HepG2 (cell line): ENCODE measurements around the gene PRR12. TPM values are rescaled to one million over a fixed set of nuclear protein-coding genes. Genes with fewer than 3 reads are reported as not detected.

ENCODE experiments used
- ADNP ChIP-seq: sonication (generic); formaldehyde crosslinking; IDR thresholded peaks from 2 replicates; pipeline ENCODE4 v1.4.0; 2020; ENCODE audit warnings: missing genetic modification reagents
- BHLHE40 ChIP-seq: IDR thresholded peaks from 2 replicates; pipeline ENCODE4 v1.6.1; 2011; ENCODE audit warnings: low read length, improper control_type of control experiment
- CENPX ChIP-seq: sonication (generic); formaldehyde crosslinking; IDR thresholded peaks from 2 replicates; pipeline ENCODE4 v1.9.0; 2021; ENCODE audit warnings: mild to moderate bottlenecking, missing genetic modification reagents, moderate library complexity
- HDAC2 ChIP-seq: sonication (generic); formaldehyde crosslinking; IDR thresholded peaks from 2 replicates; pipeline ENCODE4 v1.4.0; 2020; ENCODE audit warnings: missing genetic modification reagents
- HNRNPL ChIP-seq: fragments of 200-400 bp; formaldehyde crosslinking; IDR thresholded peaks from 2 replicates; pipeline ENCODE4 v1.6.1; 2017; ENCODE audit warnings: mild to moderate bottlenecking, low read depth, low read length
- JDP2 ChIP-seq: sonication (generic); formaldehyde crosslinking; IDR thresholded peaks from 2 replicates; pipeline ENCODE4 v1.8.1; 2022; ENCODE audit warnings: missing genetic modification reagents, borderline replicate concordance
- KDM5A ChIP-seq: fragments of 200-600 bp; sonication (generic); IDR thresholded peaks from 2 replicates; pipeline ENCODE4 v1.7.0; 2018; ENCODE audit warnings: antibody characterized with exemption, mild to moderate bottlenecking, low read length, borderline replicate concordance
- LCORL ChIP-seq, 2 experiments: fragments of 450-650 bp in 1 of 2; sonication (generic) in 1 of 2; formaldehyde crosslinking in 1 of 2; IDR thresholded peaks; 2 replicates each; pipeline versions ENCODE4 v1.5.0 to v1.6.1; 2017 to 2020; ENCODE audit warnings: antibody characterized with exemption in 1 of 2, missing genetic modification reagents in 1 of 2
- NR0B2 ChIP-seq: sonication (generic); formaldehyde crosslinking; IDR thresholded peaks from 2 replicates; pipeline ENCODE4 v1.4.0; 2020; ENCODE audit warnings: mild to moderate bottlenecking, missing genetic modification reagents
- NR2F6 ChIP-seq, 2 experiments: IDR thresholded peaks; 2 replicates each; pipeline ENCODE4 v1.6.1; 2016; ENCODE audit warnings: antibody characterized with exemption in 1 of 2, mild to moderate bottlenecking in 1 of 2
- PAWR ChIP-seq: sonication (generic); formaldehyde crosslinking; IDR thresholded peaks from 2 replicates; pipeline ENCODE4 v1.4.0; 2020; ENCODE audit warnings: missing genetic modification reagents, mild to moderate bottlenecking, borderline replicate concordance
- RAD21 ChIP-seq: fragments of 450-650 bp; formaldehyde crosslinking; IDR thresholded peaks from 2 replicates; pipeline ENCODE4 v1.5.0; 2020; ENCODE audit warnings: mild to moderate bottlenecking
- RFXANK ChIP-seq: IDR thresholded peaks from 2 replicates; pipeline ENCODE4 v1.6.1; 2016
- TAF15 ChIP-seq: fragments of 200-400 bp; formaldehyde crosslinking; IDR thresholded peaks from one replicate; pipeline ENCODE4 v1.6.1; 2018; ENCODE audit warnings: mild to moderate bottlenecking, low read depth, low read length; ENCODE audit not compliant: poor library complexity, severe bottlenecking
- TRAFD1 ChIP-seq: sonication (generic); formaldehyde crosslinking; IDR thresholded peaks from 2 replicates; pipeline ENCODE4 v1.5.1; 2020; ENCODE audit warnings: missing genetic modification reagents, mild to moderate bottlenecking, borderline replicate concordance
- ZBTB37 ChIP-seq: sonication (generic); formaldehyde crosslinking; IDR thresholded peaks from 2 replicates; pipeline ENCODE4 v1.4.0; 2020; ENCODE audit warnings: mild to moderate bottlenecking, missing genetic modification reagents
- ZNF251 ChIP-seq: sonication (generic); formaldehyde crosslinking; IDR thresholded peaks from 2 replicates; pipeline ENCODE4 v1.9.0; 2021; ENCODE audit warnings: mild to moderate bottlenecking, missing genetic modification reagents
- ZNF503 ChIP-seq: sonication (generic); formaldehyde crosslinking; IDR thresholded peaks from 2 replicates; pipeline ENCODE4 v1.4.0; 2020; ENCODE audit warnings: missing genetic modification reagents
- ZNF589 ChIP-seq: sonication (generic); formaldehyde crosslinking; conservative IDR thresholded peaks from 2 replicates; pipeline ENCODE4 v1.8.0; 2022; ENCODE audit warnings: mild to moderate bottlenecking, moderate library complexity, missing genetic modification reagents
- ZNF775 ChIP-seq: sonication (generic); formaldehyde crosslinking; IDR thresholded peaks from 2 replicates; pipeline ENCODE4 v1.4.0; 2020; ENCODE audit warnings: missing genetic modification reagents, mild to moderate bottlenecking, moderate library complexity, borderline replicate concordance
- ZNF790 ChIP-seq: sonication (generic); formaldehyde crosslinking; IDR thresholded peaks from 2 replicates; pipeline ENCODE4 v1.8.0; 2022; ENCODE audit warnings: missing genetic modification reagents, mild to moderate bottlenecking, borderline replicate concordance
- ZUFSP ChIP-seq: sonication (generic); formaldehyde crosslinking; IDR thresholded peaks from 2 replicates; pipeline ENCODE4 v1.9.0; 2021; ENCODE audit warnings: missing genetic modification reagents, mild to moderate bottlenecking, borderline replicate concordance
- polyA plus RNA-seq, 8 experiments: library from polyadenylated mRNA; depleted of rRNA in 3 of 8; stranded (reverse) in 7 of 8; unstranded in 1 of 8; fragments of >200 nt; fragmentation: Illumina TruSeq in 4 of 8; extraction: Trizol in 4 of 8; gene quantifications; 2 replicates each; pipeline versions ENCODE4 v1.2.1 to v1.2.3, GENCODE V29; 2011 to 2016; ENCODE audit warnings: low read depth in 4 of 8, missing spikeins in 1 of 8, mixed read lengths in 1 of 8; ENCODE audit not compliant: insufficient read depth in 1 of 8
- total RNA-seq, 5 experiments: library from RNA; depleted of rRNA; stranded (reverse); fragments of >200 nt; fragmentation: Illumina TruSeq; extraction: Trizol; gene quantifications; 2 replicates each; pipeline ENCODE4 v1.2.3, GENCODE V29; 2016; ENCODE audit warnings: low read depth in 1 of 5

PRR12 gene
- total and polyA plus RNA-seq, 2 of the 13 experiments (the other 11 are each of a cell fraction or from before 2014, with no cell fraction given) = 0.62 to 1.5 TPM

GRCh38 chr19:49640113-49640898 is 49.3 kb downstream of the PRR12 start, which contains the start of gene RRAS (continued):
- no peak for TF ChIP-seq TRAFD1 (CRISPR knock-in tag)
- no peak for TF ChIP-seq LCORL (IDR thresholded peaks at IDR 0.05)
- TF ChIP-seq LCORL (CRISPR knock-in tag; IDR thresholded peaks at IDR 0.05) = no peak; the same call in 1 of the 2 replicates
- no peak for TF ChIP-seq CENPX (CRISPR knock-in tag)
- no peak for TF ChIP-seq NR0B2 (CRISPR knock-in tag)
- TF ChIP-seq NR2F6 (IDR thresholded peaks at IDR 0.05) = 0 out of 2 replicates have a peak, but pooled peaks have one; percentile 18
- TF ChIP-seq NR2F6 (CRISPR knock-in tag; IDR thresholded peaks at IDR 0.05) = peak; percentile 51; the same call in 1 of the 2 replicates
- no peak for TF ChIP-seq ZNF790 (CRISPR knock-in tag)
- no peak for TF ChIP-seq ADNP (CRISPR knock-in tag)
- TF ChIP-seq TAF15 = no peak
- no peak for TF ChIP-seq ZUFSP
- no peak for TF ChIP-seq BHLHE40
- no peak for TF ChIP-seq ZNF503
- peak; percentile 71; the same call in 1 of the 2 replicates for TF ChIP-seq HDAC2 (CRISPR knock-in tag)
- no peak for TF ChIP-seq ZNF251 (CRISPR knock-in tag)
- TF ChIP-seq RAD21 (CRISPR knock-in tag) = no peak
- TF ChIP-seq KDM5A = no peak
- no peak for TF ChIP-seq RFXANK
- no peak for TF ChIP-seq PAWR (CRISPR knock-in tag)
- no peak for TF ChIP-seq ZNF775 (CRISPR knock-in tag)
- TF ChIP-seq ZNF589 = 0 out of 2 replicates have a peak, but pooled peaks have one; percentile 29
- TF ChIP-seq ZBTB37 (CRISPR knock-in tag) = no peak
- no peak for TF ChIP-seq JDP2 (CRISPR knock-in tag)
- TF ChIP-seq HNRNPL = no peak
